GM18502 (cell line): Measurements from ENCODE around the gene IQSEC1.

Experiments
- ATAC-seq: cut with Tn5 transposase; IDR thresholded peaks from one replicate; pipeline ENCODE4 v1.9.1; 2021; ENCODE audit warnings: mild to moderate bottlenecking; ENCODE audit not compliant: unreplicated experiment, poor library complexity

IQSEC1 gene

GRCh38 chr3:13073326-13074005 is at the start of gene IQSEC1:
Gene IQSEC1, minus strand, starts transcription at chr3:13073429. Its CDS starts 415 bp downstream, at chr3:13073014.
- ATAC-seq = peak; percentile 61

GRCh38 chr3:13122081-13123012 is 49.1 kb upstream of the IQSEC1 start:
- no peak for ATAC-seq

- no peak for ATAC-seq
Observed at GRCh38 chr3:13121553-13122001, 48.3 kb upstream of the IQSEC1 start.

- ATAC-seq = no peak
Observed at GRCh38 chr3:13120928-13121552, 47.8 kb upstream of the IQSEC1 start.

GRCh38 chr3:13120289-13120927 is 47.2 kb upstream of the IQSEC1 start:
- no peak for ATAC-seq

- no peak for ATAC-seq
Observed at GRCh38 chr3:13119471-13120220, 46.4 kb upstream of the IQSEC1 start.

- no peak for ATAC-seq
Observed at GRCh38 chr3:13116426-13116825, 43.2 kb upstream of the IQSEC1 start.

GRCh38 chr3:13115991-13116390 is 42.8 kb upstream of the IQSEC1 start:
- ATAC-seq = no peak

- no peak for ATAC-seq
Observed at GRCh38 chr3:13115576-13115910, 42.3 kb upstream of the IQSEC1 start.

- no peak for ATAC-seq
Observed at GRCh38 chr3:13114811-13115575, 41.8 kb upstream of the IQSEC1 start.

GRCh38 chr3:13113346-13114330 is 40.4 kb upstream of the IQSEC1 start:
- no peak for ATAC-seq

- no peak for ATAC-seq
Observed at GRCh38 chr3:13112521-13113345, 39.5 kb upstream of the IQSEC1 start.

GRCh38 chr3:13111873-13112520 is 38.8 kb upstream of the IQSEC1 start:
- ATAC-seq = no peak

- ATAC-seq = peak; percentile 26
Observed at GRCh38 chr3:13111173-13111872, 38.1 kb upstream of the IQSEC1 start.

GRCh38 chr3:13110678-13111116 is 37.5 kb upstream of the IQSEC1 start:
- peak; percentile 81 for ATAC-seq

GRCh38 chr3:13109516-13109915 is 36.3 kb upstream of the IQSEC1 start:
- no peak for ATAC-seq
